Embryonic facial prominence (tissue), 1 donor: ENCODE measurements around the gene B4GALT2.

Experiments used
- DNase-seq: peaks from one replicate; pipeline ENCODE4 v3.0.0-alpha.2; 2016; ENCODE audit errors: extremely low spot score

The B4GALT2 gene

GRCh38 chr1:44029911-44030604, 51.0 kb downstream of the B4GALT2 start:
- peak; percentile 67 for DNase-seq

GRCh38 chr1:44030605-44031251, 51.7 kb downstream of the B4GALT2 start:
- no peak for DNase-seq

GRCh38 chr1:44031252-44032169, 52.5 kb downstream of the B4GALT2 start, which contains the start of gene SLC6A9:
Gene SLC6A9 (minus strand): TSS chr1:44031462. CDS start chr1:44024277, 7,185 bp downstream.
- peak; percentile 68 for DNase-seq

DNA sequence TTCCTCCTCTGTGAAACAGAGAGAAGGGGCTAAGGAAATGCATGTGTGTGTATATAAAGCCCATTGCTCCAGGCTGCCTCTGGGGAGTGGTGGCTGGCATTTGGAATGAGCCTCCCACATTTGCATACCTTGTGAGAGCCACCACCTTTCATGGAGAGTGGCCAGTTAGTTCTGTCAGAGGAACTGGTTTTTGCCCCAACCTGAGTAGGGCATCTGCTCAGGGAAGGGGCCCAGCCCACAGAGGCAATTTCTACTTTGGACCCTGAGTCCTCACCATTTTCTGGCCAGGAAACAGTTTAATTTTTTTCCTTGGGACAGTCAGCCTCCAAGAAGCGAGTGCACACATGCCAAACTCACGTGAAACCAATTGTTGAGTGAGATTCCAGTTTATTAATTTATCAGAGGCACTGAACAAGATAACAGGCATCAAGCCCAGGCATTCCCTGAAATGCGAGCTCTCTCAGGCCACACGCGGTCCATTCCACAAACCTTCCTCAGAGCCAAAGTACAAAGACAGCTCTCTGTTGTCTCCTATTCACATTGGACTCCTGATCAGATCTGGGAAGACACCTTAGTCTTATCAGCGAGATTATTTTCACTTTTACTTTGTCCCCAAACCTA, 53.3 kb downstream of the B4GALT2 start:
- no peak for DNase-seq

- no peak for DNase-seq
Observed at GRCh38 chr1:44033041-44033575, 54.1 kb downstream of the B4GALT2 start.

GRCh38 chr1:44033756-44034155, 54.7 kb downstream of the B4GALT2 start:
- DNase-seq, result no peak

DNA sequence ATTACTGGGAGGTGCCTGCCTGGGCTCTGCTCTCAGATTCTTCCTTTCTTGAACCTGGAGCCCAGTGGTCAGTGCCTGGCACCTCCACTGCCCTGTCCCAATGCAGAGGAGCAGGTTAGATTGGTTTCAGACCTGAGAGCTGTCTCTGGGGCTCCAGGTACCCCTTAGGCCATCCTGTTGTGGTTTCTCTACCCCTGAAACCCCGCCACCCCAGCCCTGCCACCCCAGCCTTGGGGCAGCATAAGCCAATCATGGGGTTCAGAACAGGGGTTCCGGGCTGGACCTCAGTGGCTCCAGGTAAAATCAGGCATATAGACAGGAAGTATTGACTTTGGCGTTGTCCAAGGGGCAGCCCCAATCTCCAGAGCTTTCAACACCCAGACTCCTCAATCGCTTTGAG, 55.4 kb downstream of the B4GALT2 start:
- no peak for DNase-seq

DNA sequence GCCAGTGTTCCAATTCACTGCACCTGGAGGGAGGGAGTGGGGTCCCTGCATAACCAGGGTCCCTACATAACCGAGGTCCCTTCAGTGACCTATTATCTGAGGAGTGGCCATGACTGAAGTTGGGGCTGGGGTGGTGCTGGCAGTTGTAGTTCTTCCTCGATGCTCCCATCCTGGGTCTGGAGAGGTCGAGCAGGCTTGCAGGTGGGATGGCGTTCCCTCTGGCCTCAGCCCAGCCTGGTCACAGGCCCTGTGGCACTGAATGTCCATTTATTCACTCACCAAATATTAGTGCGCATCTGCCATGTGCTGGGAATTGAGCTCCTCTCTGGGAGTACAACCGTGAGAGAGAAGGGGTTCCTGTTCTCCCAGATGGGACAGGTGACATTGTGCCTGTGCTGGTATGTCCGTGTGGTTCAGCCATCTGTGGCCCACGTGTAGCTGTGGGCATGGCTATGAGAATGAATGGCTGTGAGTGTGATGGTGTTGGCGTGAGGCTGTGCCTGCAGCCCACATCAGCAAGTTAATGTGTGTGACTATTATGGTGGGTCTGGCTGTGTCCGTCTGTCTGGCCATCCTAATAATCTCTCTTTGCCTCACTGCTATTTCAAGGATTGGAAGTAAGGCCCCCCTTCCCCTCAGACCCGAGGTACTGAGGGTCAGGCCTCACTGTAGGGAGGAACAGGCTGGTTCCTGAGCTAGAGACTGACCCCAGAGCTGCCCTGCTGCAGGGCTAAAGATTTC, 56.1 kb downstream of the B4GALT2 start:
- no peak for DNase-seq

GRCh38 chr1:44035726-44036408, 56.9 kb downstream of the B4GALT2 start:
- no peak for DNase-seq

- no peak for DNase-seq
Observed at GRCh38 chr1:44036409-44037139, 57.6 kb downstream of the B4GALT2 start.

DNA sequence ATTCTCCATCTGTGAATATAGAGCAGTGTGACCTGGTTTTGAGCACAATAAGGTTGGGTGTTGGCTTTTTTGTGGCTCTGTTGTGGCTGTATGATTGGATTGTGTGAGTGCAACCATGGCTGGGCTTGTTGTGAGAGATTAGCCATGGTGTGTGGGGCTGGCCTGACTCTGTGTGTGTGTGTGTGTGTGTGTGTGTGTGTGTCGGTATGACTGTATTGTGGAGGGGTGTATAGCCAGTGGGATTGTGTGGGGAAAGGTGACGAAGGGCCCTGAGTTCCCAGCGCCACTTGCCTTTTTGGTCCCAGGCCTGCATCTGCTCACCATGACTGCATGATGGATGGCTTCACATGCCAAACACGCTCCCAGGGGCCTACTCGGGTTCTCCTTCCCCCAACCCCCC, 58.1 kb downstream of the B4GALT2 start:
- DNase-seq, result no peak

GRCh38 chr1:44038876-44039657, 60.1 kb downstream of the B4GALT2 start:
- no peak for DNase-seq

DNA sequence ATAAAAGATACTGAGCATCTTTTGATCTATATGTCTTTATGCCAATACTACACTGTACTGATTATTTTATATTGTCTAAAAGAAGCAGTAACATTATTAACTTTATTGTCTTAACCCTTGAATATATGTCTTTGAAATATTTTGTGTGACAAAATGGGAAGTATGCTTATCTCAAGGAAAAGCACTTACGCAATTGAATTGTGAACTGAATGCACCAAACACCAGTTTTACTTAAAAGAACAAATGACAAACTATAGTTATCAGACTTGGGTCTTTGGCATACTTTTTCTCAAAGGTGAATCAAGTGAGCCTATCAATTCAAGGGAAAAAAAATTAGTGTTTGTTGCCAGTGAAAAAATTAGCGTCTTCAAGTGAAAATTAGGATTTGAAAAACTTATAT, 61.4 kb downstream of the B4GALT2 start:
- DNase-seq, result no peak
